Measurements from ENCODE around the gene RGMA.

The RGMA gene

GRCh38 chr15:93019971-93020370 is 69.0 kb downstream of the RGMA start:
- Histone ChIP-seq H3K27me3 (ENCODE audit: insufficient read depth, low read depth) (no peaks in the 10 kb centered on the region), H3K9ac (no peak overlapping the region), H3K27ac (no peak overlapping the region), H4K20me1 (ENCODE audit: insufficient read depth) (no peaks in the 10 kb centered on the region), H3K79me2 (ENCODE audit: insufficient read depth, low read depth) (no peaks in the 10 kb centered on the region), H3K4me1 (ENCODE audit: low read depth, poor library complexity, severe bottlenecking) (peaks cover 39% of the 10 kb centered on the region), H2AFZ (ENCODE audit: low read depth) (no peak overlapping the region), H3K4me3 (IDR thresholded peaks at IDR 0.05; ENCODE audit: insufficient read depth, low read depth, low read length) (no peak overlapping the region), H3K36me3 (ENCODE audit: insufficient read depth) (peaks cover 44% of the 10 kb centered on the region), H3K4me2 (no peak overlapping the region)
- TF ChIP-seq, protein P1, sequence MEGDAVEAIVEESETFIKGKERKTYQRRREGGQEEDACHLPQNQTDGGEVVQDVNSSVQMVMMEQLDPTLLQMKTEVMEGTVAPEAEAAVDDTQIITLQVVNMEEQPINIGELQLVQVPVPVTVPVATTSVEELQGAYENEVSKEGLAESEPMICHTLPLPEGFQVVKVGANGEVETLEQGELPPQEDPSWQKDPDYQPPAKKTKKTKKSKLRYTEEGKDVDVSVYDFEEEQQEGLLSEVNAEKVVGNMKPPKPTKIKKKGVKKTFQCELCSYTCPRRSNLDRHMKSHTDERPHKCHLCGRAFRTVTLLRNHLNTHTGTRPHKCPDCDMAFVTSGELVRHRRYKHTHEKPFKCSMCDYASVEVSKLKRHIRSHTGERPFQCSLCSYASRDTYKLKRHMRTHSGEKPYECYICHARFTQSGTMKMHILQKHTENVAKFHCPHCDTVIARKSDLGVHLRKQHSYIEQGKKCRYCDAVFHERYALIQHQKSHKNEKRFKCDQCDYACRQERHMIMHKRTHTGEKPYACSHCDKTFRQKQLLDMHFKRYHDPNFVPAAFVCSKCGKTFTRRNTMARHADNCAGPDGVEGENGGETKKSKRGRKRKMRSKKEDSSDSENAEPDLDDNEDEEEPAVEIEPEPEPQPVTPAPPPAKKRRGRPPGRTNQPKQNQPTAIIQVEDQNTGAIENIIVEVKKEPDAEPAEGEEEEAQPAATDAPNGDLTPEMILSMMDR (conservative IDR thresholded peaks at IDR 0.05; ENCODE audit: low read depth, low read length) = no peak

GRCh38 chr15:93019090-93019489 is 69.9 kb downstream of the RGMA start:
- Histone ChIP-seq H3K4me3 (IDR thresholded peaks at IDR 0.05; ENCODE audit: insufficient read depth, low read depth, low read length) (no peak overlapping the region), H3K36me3 (ENCODE audit: insufficient read depth) (peaks cover 42% of the 10 kb centered on the region), H3K79me2 (ENCODE audit: insufficient read depth, low read depth) (no peaks in the 10 kb centered on the region), H3K4me1 (ENCODE audit: low read depth, poor library complexity, severe bottlenecking) (peaks cover 37% of the 10 kb centered on the region), H3K27ac (no peak overlapping the region), H4K20me1 (ENCODE audit: insufficient read depth) (no peaks in the 10 kb centered on the region), H3K4me2 (no peak overlapping the region), H3K9ac (no peak overlapping the region), H2AFZ (ENCODE audit: low read depth) (no peak overlapping the region), H3K27me3 (ENCODE audit: insufficient read depth, low read depth) (no peaks in the 10 kb centered on the region)
- TF ChIP-seq, protein P1 (conservative IDR thresholded peaks at IDR 0.05; ENCODE audit: low read depth, low read length) = no peak

- Histone ChIP-seq H3K4me2 (no peak overlapping the region), H4K20me1 (ENCODE audit: insufficient read depth) (no peaks in the 10 kb centered on the region), H3K36me3 (ENCODE audit: insufficient read depth) (peaks cover 42% of the 10 kb centered on the region), H3K9ac (no peak overlapping the region), H2AFZ (ENCODE audit: low read depth) (no peak overlapping the region), H3K4me3 (IDR thresholded peaks at IDR 0.05; ENCODE audit: insufficient read depth, low read depth, low read length) (no peak overlapping the region), H3K79me2 (ENCODE audit: insufficient read depth, low read depth) (no peaks in the 10 kb centered on the region), H3K27me3 (ENCODE audit: insufficient read depth, low read depth) (no peaks in the 10 kb centered on the region), H3K4me1 (ENCODE audit: low read depth, poor library complexity, severe bottlenecking) (peaks cover 37% of the 10 kb centered on the region), H3K27ac (no peak overlapping the region)
- TF ChIP-seq, protein P1 (conservative IDR thresholded peaks at IDR 0.05; ENCODE audit: low read depth, low read length) = no peak
Observed at GRCh38 chr15:93018574-93018973, 70.4 kb downstream of the RGMA start.

GRCh38 chr15:93017526-93017925 is 71.5 kb downstream of the RGMA start:
- TF ChIP-seq, protein P1 (conservative IDR thresholded peaks at IDR 0.05; ENCODE audit: low read depth, low read length) = no peak
- no peaks in the 10 kb centered on the region for H3K79me2 ChIP-seq (ENCODE audit: insufficient read depth, low read depth)
- no peak overlapping the region for H3K9ac ChIP-seq
- no peaks in the 10 kb centered on the region for H4K20me1 ChIP-seq (ENCODE audit: insufficient read depth)
- H3K4me3 ChIP-seq (IDR thresholded peaks at IDR 0.05; ENCODE audit: insufficient read depth, low read depth, low read length) = no peak overlapping the region
- H3K27ac ChIP-seq = no peak overlapping the region
- H3K27me3 ChIP-seq (ENCODE audit: insufficient read depth, low read depth) = no peaks in the 10 kb centered on the region
- H3K36me3 ChIP-seq (ENCODE audit: insufficient read depth) = peaks cover 43% of the 10 kb centered on the region
- H3K4me1 ChIP-seq (ENCODE audit: low read depth, poor library complexity, severe bottlenecking) = peaks cover 37% of the 10 kb centered on the region
- H3K4me2 ChIP-seq = no peak overlapping the region
- H2AFZ ChIP-seq (ENCODE audit: low read depth) = no peak overlapping the region
